ENCODE data around the gene CLDN5.

CLDN5 gene

DNA sequence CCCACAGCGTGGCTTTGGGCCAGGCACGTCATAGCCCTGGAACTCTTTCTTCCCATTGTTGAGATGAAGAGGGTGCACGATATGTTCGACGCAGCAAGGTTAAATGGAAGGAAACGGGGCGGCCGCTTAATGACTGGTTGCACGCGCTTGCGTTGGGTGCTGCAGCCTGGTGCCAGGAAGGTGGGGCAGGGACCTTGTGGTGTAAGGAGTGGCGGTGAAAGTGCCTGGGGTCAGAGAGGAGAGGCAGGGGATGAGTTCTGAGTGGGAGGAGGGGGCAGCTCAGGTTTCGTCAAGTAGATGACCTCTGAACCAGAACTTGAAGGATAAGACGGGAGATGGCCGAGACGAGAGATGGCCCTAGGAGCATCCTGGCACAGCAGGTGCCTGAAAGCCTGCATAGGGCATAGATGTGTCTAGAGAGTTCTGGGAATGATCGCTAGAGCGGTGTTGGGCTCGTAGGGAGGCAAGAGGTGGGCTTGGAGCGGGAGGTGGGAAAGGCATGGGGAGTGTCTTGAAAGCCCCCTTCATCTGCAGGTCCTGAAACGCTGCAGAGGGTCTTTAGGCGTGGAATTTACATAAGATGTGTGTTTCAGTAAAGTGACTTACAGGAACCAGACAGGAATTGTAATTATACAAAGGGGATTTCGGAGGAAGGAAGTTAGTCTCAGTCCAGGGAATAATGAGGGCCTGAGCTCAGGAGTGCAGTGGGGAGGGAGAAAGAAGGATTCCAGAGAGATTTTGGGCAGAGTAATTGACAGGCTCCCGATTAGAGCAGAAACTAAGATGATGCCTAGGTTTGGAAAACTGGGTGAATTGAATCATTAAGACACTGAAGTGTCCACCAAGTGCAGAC lies 43.2 kb upstream of the CLDN5 start:
- TF ChIP-seq CTCF (conservative IDR thresholded peaks at IDR 0.05; ENCODE audit: low read depth, low read length), result no peak

GRCh38 chr22:19566279-19567156 lies 42.3 kb upstream of the CLDN5 start:
- TF ChIP-seq CTCF (conservative IDR thresholded peaks at IDR 0.05; ENCODE audit: low read depth, low read length), result no peak
- DNase-seq (ENCODE audit: low read depth), result no peak
- no peak overlapping the region for H3K4me3 ChIP-seq (ENCODE audit: low read length)

More for the DNA sequence above, 43.2 kb upstream of the CLDN5 start:
- no peak for DNase-seq (ENCODE audit: low read depth)
- H3K4me3 ChIP-seq (ENCODE audit: low read length), result no peak overlapping the region

GRCh38 chr22:19565382-19566278 lies 41.4 kb upstream of the CLDN5 start:
- H3K4me3 ChIP-seq (ENCODE audit: low read length), result no peak overlapping the region
- no peak for TF ChIP-seq CTCF (conservative IDR thresholded peaks at IDR 0.05; ENCODE audit: low read depth, low read length)
- no peak for DNase-seq (ENCODE audit: low read depth)

DNA sequence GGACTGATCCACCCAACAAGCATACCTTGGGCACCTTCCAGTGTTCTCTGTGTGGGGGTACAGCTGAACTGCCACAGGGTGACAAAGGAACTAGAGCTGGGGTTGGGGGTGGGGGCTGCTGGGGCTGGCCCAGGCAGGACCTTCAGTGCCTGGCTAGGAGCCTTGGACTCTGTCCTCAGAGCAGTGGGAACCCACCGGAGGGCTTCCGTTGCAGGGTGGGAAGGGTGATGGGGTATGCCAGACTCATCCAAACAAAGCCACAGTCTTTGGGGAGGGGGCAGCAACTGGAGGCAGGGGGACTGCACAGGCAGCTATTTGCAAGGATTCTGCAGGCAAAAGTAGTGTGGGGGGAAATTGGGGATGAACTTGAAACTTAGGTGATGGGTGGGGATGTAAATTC lies 35.7 kb upstream of the CLDN5 start:
- DNase-seq (ENCODE audit: low read depth), result no peak
- TF ChIP-seq CTCF (conservative IDR thresholded peaks at IDR 0.05; ENCODE audit: low read depth, low read length), result no peak
- no peak overlapping the region for H3K4me3 ChIP-seq (ENCODE audit: low read length)

GRCh38 chr22:19559324-19559811 lies 35.2 kb upstream of the CLDN5 start:
- no peak for TF ChIP-seq CTCF (conservative IDR thresholded peaks at IDR 0.05; ENCODE audit: low read depth, low read length)
- no peak overlapping the region for H3K4me3 ChIP-seq (ENCODE audit: low read length)
- DNase-seq (ENCODE audit: low read depth), result no peak

GRCh38 chr22:19556963-19557545 lies 32.8 kb upstream of the CLDN5 start:
- DNase-seq (ENCODE audit: low read depth), result no peak
- no peak overlapping the region for H3K4me3 ChIP-seq (ENCODE audit: low read length)
- TF ChIP-seq CTCF (conservative IDR thresholded peaks at IDR 0.05; ENCODE audit: low read depth, low read length), result no peak
